Measurements from ENCODE around the gene KCNIP4. TPM values are rescaled to one million over a fixed set of nuclear protein-coding genes. Genes with fewer than 3 reads are reported as not detected.

KCNIP4 gene
- total and polyA plus RNA-seq, 2 donors (not counting 1 experiment from before 2014, with no cell fraction given) = not detected

- no peak overlapping the region for H3K27ac ChIP-seq (ENCODE audit: low read length in 2 of 2)
- no peaks in the 10 kb centered on the region for H3K27me3 ChIP-seq (replicated peaks in 1 of 4; ENCODE audit: control extremely low read depth in 1 of 4, control insufficient read depth in 3 of 4, insufficient read depth in 4 of 4, low read length in 3 of 4)
- no peak overlapping the region for H3K4me2 ChIP-seq (replicated peaks; ENCODE audit: low read depth, low read length, poor library complexity, severe bottlenecking)
- no peak overlapping the region for H2AFZ ChIP-seq (ENCODE audit: insufficient read depth, low read depth, low read length, poor library complexity, severe bottlenecking)
- no peaks in the 10 kb centered on the region for H3K9me3 ChIP-seq (ENCODE audit: control extremely low read depth in 1 of 3, control insufficient read depth in 2 of 3, insufficient read depth in 1 of 3, low read length in 2 of 3)
- H3K4me3 ChIP-seq (ENCODE audit: control extremely low read depth in 1 of 5, extremely low read depth in 1 of 5, insufficient read depth in 1 of 5, low read depth in 2 of 5, low read length in 4 of 5) = no peak overlapping the region
- Mint-ChIP-seq H3K4me1 (no peaks in the 10 kb centered on the region), H3K27me3 (no peaks in the 10 kb centered on the region), H3K27ac (no peak overlapping the region), H3K9me3 (ENCODE audit: insufficient read depth) (peaks cover 4% of the 10 kb centered on the region), H3K4me3 (no peak overlapping the region)
- no peaks in the 10 kb centered on the region for H4K20me1 ChIP-seq (ENCODE audit: control insufficient read depth, insufficient read depth, low read length, poor library complexity, severe bottlenecking)
- no peaks in the 10 kb centered on the region for H3K79me2 ChIP-seq (ENCODE audit: control insufficient read depth, insufficient read depth, low read length)
- POLR2A ChIA-PET = no interaction called here
- no peak for TF ChIP-seq CTCF (IDR thresholded peaks at IDR 0.05)
- no peak for TF ChIP-seq EZH2 (IDR thresholded peaks at IDR 0.05; ENCODE audit: borderline replicate concordance, insufficient read depth, low read depth, low read length, poor library complexity, severe bottlenecking)
- intact Hi-C loops (cut with micrococcal nuclease) = no loop called here
- H3K36me3 ChIP-seq (replicated peaks in 1 of 2; ENCODE audit: control extremely low read depth in 1 of 2, control insufficient read depth in 1 of 2, extremely low read depth in 1 of 2, insufficient read depth in 2 of 2, low read length in 1 of 2) = no peaks in the 10 kb centered on the region
- H3K4me1 ChIP-seq (ENCODE audit: control insufficient read depth in 2 of 2, insufficient read depth in 2 of 2, low read length in 2 of 2) = no peaks in the 10 kb centered on the region
- CTCF ChIA-PET = no interaction called here
- H3K9ac ChIP-seq (ENCODE audit: low read length) = no peak overlapping the region
- WGBS (ENCODE audit: insufficient coverage) = no CpG with 5 or more reads among the region's 1 CpG
- ATAC-seq (ENCODE audit: low read depth) (no peak), DNase-seq (no peak)
Measured at GRCh38 chr4:21097026-21097425, 851.5 kb downstream of the KCNIP4 start.

- Mint-ChIP-seq H3K9me3 (ENCODE audit: insufficient read depth) (peaks cover 15% of the 10 kb centered on the region), H3K4me3 (no peak overlapping the region), H3K4me1 (no peaks in the 10 kb centered on the region), H3K27me3 (no peaks in the 10 kb centered on the region), H3K27ac (no peak overlapping the region)
- DNase-seq (no peak), ATAC-seq (ENCODE audit: low read depth) (no peak)
- Histone ChIP-seq H3K9ac (ENCODE audit: low read length) (no peak overlapping the region), H3K36me3 (replicated peaks in 1 of 2; ENCODE audit: control extremely low read depth in 1 of 2, control insufficient read depth in 1 of 2, extremely low read depth in 1 of 2, insufficient read depth in 2 of 2, low read length in 1 of 2) (no peaks in the 10 kb centered on the region), H3K27me3 (replicated peaks in 1 of 4; ENCODE audit: control extremely low read depth in 1 of 4, control insufficient read depth in 3 of 4, insufficient read depth in 4 of 4, low read length in 3 of 4) (no peaks in the 10 kb centered on the region), H3K79me2 (ENCODE audit: control insufficient read depth, insufficient read depth, low read length) (no peaks in the 10 kb centered on the region), H3K9me3 (ENCODE audit: control extremely low read depth in 1 of 3, control insufficient read depth in 2 of 3, insufficient read depth in 1 of 3, low read length in 2 of 3) (no peaks in the 10 kb centered on the region), H2AFZ (ENCODE audit: insufficient read depth, low read depth, low read length, poor library complexity, severe bottlenecking) (no peak overlapping the region), H3K27ac (ENCODE audit: low read length in 2 of 2) (no peak overlapping the region), H3K4me3 (ENCODE audit: control extremely low read depth in 1 of 5, extremely low read depth in 1 of 5, insufficient read depth in 1 of 5, low read depth in 2 of 5, low read length in 4 of 5) (no peak overlapping the region), H4K20me1 (ENCODE audit: control insufficient read depth, insufficient read depth, low read length, poor library complexity, severe bottlenecking) (no peaks in the 10 kb centered on the region), H3K4me2 (replicated peaks; ENCODE audit: low read depth, low read length, poor library complexity, severe bottlenecking) (no peak overlapping the region), H3K4me1 (ENCODE audit: control insufficient read depth in 2 of 2, insufficient read depth in 2 of 2, low read length in 2 of 2) (no peaks in the 10 kb centered on the region)
- no peak for TF ChIP-seq EZH2 (IDR thresholded peaks at IDR 0.05; ENCODE audit: borderline replicate concordance, insufficient read depth, low read depth, low read length, poor library complexity, severe bottlenecking)
- no peak for TF ChIP-seq CTCF (IDR thresholded peaks at IDR 0.05)
- CTCF ChIA-PET = no interaction called here
- POLR2A ChIA-PET = no interaction called here
- WGBS (ENCODE audit: insufficient coverage) = no CpG with 5 or more reads among the region's 1 CpG
- intact Hi-C loops (cut with micrococcal nuclease) = no loop called here
Measured at GRCh38 chr4:21092531-21092930, 856.0 kb downstream of the KCNIP4 start.
